HepG2 (cell line): ENCODE results near the gene NFASC. TPM values are rescaled to one million over a fixed set of nuclear protein-coding genes. Genes with fewer than 3 reads are reported as not detected.

Source experiments
- MLX ChIP-seq: IDR thresholded peaks from 2 replicates; pipeline ENCODE4 v1.6.1; 2016
- ZFYVE20 ChIP-seq: sonication (generic); formaldehyde crosslinking; IDR thresholded peaks from 2 replicates; pipeline ENCODE4 v1.8.0; 2023; ENCODE audit warnings: low read depth, mild to moderate bottlenecking, moderate library complexity, missing genetic modification reagents, borderline replicate concordance
- ZNF121 ChIP-seq: sonication (generic); formaldehyde crosslinking; IDR thresholded peaks from 2 replicates; pipeline ENCODE4 v1.5.0; 2020; ENCODE audit warnings: mild to moderate bottlenecking, missing genetic modification reagents
- ZNF205 ChIP-seq: IDR thresholded peaks from 2 replicates; pipeline ENCODE4 v1.6.1; 2018; ENCODE audit warnings: missing biosample characterization, missing genetic modification reagents
- polyA plus RNA-seq, 8 experiments: library from polyadenylated mRNA; depleted of rRNA in 3 of 8; stranded (reverse) in 7 of 8; unstranded in 1 of 8; fragments of >200 nt; fragmentation: Illumina TruSeq in 4 of 8; extraction: Trizol in 4 of 8; gene quantifications; 2 replicates each; pipeline versions ENCODE4 v1.2.1 to v1.2.3, GENCODE V29; 2011 to 2016; ENCODE audit warnings: low read depth in 4 of 8, missing spikeins in 1 of 8, mixed read lengths in 1 of 8; ENCODE audit not compliant: insufficient read depth in 1 of 8
- total RNA-seq, 5 experiments: library from RNA; depleted of rRNA; stranded (reverse); fragments of >200 nt; fragmentation: Illumina TruSeq; extraction: Trizol; gene quantifications; 2 replicates each; pipeline ENCODE4 v1.2.3, GENCODE V29; 2016; ENCODE audit warnings: low read depth in 1 of 5
- TF ChIP-seq, protein P1 (sequence below): sonication (generic); formaldehyde crosslinking; IDR thresholded peaks from 2 replicates; pipeline ENCODE4 v1.4.0; 2020; ENCODE audit warnings: mild to moderate bottlenecking, missing genetic modification reagents

The NFASC gene
- total and polyA plus RNA-seq, 2 of the 13 experiments (the other 11 are each of a cell fraction or from before 2014, with no cell fraction given): not detected

DNA sequence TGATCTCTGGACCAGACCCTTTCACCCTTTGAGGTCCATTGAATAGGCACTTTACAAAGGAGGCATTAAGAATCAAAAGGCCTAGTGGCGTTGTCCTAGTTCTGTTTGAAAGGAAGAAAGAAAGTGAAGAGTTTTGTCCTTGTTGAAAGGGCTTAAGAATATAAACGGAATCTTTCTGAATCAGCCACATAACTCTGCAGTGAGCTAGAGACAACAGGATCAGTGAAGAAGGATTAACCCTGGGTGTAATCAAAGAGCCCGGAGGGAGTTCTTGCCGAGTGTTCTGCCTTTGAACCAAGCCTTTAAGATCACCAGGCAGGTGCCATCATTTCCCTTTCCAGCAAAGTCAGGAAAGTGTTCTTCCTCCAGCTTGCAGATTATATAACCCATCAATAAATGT lies 117.5 kb downstream of the NFASC start (continued):
- TF ChIP-seq MLX (no peak), ZNF121 (no peak), ZNF205 (CRISPR knock-in tag) (no peak), ZFYVE20 (CRISPR knock-in tag) (no peak)
- TF ChIP-seq, protein P1, sequence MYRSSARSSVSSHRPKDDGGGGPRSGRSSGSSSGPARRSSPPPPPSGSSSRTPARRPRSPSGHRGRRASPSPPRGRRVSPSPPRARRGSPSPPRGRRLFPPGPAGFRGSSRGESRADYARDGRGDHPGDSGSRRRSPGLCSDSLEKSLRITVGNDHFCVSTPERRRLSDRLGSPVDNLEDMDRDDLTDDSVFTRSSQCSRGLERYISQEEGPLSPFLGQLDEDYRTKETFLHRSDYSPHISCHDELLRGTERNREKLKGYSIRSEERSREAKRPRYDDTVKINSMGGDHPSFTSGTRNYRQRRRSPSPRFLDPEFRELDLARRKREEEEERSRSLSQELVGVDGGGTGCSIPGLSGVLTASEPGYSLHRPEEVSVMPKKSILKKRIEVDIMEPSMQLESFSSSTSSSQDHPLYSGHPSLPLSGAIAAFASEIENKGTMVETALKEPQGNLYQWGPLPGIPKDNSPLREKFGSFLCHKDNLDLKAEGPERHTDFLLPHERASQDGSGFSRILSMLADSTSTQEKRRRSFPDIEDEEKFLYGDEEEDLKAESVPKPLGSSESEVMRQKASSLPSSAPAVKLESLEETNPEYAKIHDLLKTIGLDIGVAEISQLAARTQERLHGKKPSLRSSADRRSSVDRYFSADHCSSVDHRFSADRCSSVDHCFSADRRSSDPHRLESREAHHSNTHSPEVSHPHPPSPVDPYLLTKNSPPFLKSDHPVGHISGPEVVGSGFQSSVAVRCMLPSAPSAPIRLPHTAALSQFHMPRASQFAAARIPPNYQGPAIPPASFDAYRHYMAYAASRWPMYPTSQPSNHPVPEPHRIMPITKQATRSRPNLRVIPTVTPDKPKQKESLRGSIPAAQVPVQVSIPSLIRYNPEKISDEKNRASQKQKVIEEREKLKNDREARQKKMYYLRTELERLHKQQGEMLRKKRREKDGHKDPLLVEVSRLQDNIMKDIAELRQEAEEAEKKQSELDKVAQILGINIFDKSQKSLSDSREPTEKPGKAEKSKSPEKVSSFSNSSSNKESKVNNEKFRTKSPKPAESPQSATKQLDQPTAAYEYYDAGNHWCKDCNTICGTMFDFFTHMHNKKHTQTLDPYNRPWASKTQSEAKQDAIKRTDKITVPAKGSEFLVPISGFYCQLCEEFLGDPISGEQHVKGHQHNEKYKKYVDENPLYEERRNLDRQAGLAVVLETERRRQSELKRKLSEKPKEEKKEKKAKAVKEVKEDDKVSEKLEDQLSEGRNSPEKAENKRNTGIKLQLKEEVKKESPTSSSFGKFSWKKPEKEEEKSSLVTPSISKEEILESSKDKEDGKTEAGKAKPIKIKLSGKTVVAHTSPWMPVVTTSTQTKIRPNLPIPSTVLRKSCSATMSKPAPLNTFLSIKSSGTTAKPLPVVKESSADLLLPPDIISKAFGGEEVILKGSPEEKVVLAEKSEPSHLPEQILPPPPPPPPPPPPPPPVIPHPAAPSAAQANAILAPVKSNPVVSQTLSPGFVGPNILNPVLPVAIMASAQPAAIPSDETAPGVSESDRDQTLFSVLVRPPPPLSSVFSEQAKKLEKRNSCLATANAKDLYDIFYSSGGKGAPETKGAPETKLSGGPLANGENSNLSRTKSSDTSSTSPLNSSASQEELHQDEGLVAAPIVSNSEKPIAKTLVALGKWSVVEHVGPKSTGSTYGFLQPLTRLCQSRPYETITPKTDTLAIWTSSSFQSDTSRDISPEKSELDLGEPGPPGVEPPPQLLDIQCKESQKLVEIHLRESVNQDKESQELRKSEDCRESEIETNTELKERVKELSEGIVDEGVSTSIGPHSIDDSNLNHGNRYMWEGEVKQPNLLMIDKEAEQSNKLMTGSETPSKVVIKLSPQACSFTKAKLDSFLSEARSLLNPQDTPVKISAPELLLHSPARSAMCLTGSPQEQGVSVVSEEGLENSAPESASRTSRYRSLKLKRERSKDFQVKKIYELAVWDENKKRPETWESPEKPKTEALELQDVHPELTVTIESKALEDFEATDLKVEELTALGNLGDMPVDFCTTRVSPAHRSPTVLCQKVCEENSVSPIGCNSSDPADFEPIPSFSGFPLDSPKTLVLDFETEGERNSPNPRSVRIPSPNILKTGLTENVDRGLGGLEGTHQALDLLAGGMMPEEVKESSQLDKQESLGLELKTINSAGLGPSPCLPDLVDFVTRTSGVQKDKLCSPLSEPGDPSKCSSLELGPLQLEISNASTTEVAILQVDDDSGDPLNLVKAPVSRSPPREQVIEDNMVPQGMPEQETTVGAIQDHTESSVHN (CRISPR knock-in tag): no peak
